ENCODE measurements around the gene CUX1.
"Not testable (repeated sequence)": the region's sequence is repeated elsewhere in the genome, so short reads cannot be mapped to it uniquely, and the experiment has no call there.

CUX1 gene

DNA sequence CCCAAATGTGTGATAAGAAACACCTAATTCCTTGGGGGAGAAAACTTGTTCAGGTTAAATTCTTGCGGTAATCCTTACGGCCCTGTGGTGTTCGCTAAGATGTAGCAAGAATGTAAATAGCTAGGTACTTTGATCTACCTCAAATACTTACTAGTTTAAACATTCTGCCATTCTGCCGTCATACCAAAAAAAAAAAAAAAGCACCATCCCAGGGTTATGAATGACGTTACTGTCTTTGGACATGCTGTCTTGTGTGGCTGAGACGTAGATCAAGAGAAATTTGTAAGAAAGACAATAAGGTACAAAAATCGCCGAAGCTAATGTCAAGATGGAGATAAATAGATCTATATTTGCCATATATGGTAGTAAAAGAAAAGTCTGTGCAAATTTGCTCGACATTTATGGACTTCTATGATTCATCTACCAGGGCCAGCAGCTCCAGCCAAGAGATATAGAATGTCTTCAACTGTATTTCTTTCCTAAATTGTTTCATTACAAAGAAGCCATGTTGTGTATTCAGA is 195.6 kb downstream of the CUX1 start:
- no peak for DNase-seq (ENCODE audit: low read depth)
- H3K4me3 ChIP-seq (ENCODE audit: control insufficient read depth, low read depth, low read length), result no peak overlapping the region
- TF ChIP-seq, protein P1, sequence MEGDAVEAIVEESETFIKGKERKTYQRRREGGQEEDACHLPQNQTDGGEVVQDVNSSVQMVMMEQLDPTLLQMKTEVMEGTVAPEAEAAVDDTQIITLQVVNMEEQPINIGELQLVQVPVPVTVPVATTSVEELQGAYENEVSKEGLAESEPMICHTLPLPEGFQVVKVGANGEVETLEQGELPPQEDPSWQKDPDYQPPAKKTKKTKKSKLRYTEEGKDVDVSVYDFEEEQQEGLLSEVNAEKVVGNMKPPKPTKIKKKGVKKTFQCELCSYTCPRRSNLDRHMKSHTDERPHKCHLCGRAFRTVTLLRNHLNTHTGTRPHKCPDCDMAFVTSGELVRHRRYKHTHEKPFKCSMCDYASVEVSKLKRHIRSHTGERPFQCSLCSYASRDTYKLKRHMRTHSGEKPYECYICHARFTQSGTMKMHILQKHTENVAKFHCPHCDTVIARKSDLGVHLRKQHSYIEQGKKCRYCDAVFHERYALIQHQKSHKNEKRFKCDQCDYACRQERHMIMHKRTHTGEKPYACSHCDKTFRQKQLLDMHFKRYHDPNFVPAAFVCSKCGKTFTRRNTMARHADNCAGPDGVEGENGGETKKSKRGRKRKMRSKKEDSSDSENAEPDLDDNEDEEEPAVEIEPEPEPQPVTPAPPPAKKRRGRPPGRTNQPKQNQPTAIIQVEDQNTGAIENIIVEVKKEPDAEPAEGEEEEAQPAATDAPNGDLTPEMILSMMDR (conservative IDR thresholded peaks at IDR 0.05; ENCODE audit: control insufficient read depth, insufficient read depth, low read depth, low read length), result no peak

GRCh38 chr7:102018876-102019275 is 201.4 kb downstream of the CUX1 start:
- H3K4me3 ChIP-seq (ENCODE audit: control insufficient read depth, low read depth, low read length), result no peak overlapping the region
- no peak for DNase-seq (ENCODE audit: low read depth)
- TF ChIP-seq, protein P1 (conservative IDR thresholded peaks at IDR 0.05; ENCODE audit: control insufficient read depth, insufficient read depth, low read depth, low read length), result no peak

GRCh38 chr7:102019461-102019860 is 202.0 kb downstream of the CUX1 start:
- no peak overlapping the region for H3K4me3 ChIP-seq (ENCODE audit: control insufficient read depth, low read depth, low read length)
- no peak for DNase-seq (ENCODE audit: low read depth)
- TF ChIP-seq, protein P1 (conservative IDR thresholded peaks at IDR 0.05; ENCODE audit: control insufficient read depth, insufficient read depth, low read depth, low read length), result no peak

DNA sequence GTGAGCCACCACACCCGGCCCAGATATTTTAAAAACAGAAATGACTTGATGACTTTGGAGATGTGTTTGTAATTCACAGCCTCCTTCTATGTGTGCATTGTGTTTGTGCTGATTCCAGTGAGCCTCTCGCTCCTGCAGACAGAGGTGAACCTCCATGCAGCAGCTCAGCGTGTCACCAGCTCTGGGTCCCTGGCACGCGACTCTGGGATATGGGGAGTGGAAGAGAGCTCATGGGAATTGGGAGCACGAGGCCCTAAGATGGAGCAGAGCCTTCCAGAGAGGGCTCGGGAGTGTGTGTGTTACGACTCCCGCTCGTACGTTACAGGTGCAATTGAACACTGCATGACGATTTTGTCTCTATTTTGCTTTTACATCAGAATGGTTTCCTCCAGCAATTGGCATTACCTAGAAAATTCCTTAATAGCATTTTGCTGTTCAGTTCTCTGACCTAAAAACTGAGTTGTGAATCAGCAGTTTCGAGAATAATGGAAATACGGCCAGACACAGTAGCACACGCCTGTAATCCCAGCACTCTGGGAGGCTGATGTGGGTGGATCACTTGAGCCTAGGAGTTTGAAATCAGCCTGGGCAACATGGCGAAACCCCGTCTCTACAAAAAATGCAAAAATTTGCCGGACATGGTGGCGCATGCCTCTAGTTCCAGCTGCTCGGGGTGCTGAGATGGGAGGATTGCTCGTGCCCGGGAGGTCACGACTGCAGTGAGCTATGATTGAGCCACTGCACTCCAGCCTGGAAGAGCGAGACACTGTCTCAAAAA is 204.6 kb downstream of the CUX1 start:
- H3K4me3 ChIP-seq (ENCODE audit: control insufficient read depth, low read depth, low read length), result no peak overlapping the region
- DNase-seq (ENCODE audit: low read depth), result no peak
- TF ChIP-seq, protein P1 (conservative IDR thresholded peaks at IDR 0.05; ENCODE audit: control insufficient read depth, insufficient read depth, low read depth, low read length), result no peak

DNA sequence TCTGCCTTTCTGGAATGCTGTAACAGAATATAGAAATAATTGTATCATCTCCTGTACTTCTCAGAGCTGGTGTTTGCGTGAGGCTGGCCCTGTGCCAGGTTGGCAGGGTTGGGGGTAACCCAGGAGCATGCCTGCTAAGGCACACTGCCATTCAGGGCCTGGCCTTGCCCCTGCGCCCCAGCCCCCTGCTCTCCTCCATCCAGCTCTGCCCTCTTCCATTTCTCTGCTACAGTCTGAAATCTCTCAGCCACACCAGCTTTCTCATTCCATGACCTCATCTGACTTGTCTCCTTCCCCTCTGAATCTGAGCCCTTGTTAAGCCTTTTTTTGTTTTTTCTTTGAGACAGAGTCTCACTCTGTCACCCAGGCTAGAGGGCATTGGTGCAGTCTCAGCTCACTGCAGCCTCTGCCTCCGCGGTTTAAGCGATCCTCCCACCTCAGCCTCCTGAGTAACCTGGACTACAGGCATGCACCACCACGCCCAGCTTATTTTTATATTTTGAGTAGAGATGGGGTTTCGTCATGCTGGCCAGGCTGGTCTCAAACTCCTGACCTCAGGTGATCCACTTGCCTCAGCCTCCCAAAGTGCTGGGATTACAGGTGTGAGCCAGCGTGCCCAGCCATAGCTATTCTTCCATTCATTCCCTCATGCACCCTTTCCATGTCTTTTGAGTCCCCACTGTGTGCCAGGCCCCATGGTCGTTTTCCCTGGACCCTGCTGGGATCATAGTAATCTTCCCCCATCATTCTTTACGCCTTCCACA is 206.8 kb downstream of the CUX1 start:
- H3K4me3 ChIP-seq (ENCODE audit: control insufficient read depth, low read depth, low read length), result no peak overlapping the region
- TF ChIP-seq, protein P1 (conservative IDR thresholded peaks at IDR 0.05; ENCODE audit: control insufficient read depth, insufficient read depth, low read depth, low read length), result no peak
- no peak for DNase-seq (ENCODE audit: low read depth)

DNA sequence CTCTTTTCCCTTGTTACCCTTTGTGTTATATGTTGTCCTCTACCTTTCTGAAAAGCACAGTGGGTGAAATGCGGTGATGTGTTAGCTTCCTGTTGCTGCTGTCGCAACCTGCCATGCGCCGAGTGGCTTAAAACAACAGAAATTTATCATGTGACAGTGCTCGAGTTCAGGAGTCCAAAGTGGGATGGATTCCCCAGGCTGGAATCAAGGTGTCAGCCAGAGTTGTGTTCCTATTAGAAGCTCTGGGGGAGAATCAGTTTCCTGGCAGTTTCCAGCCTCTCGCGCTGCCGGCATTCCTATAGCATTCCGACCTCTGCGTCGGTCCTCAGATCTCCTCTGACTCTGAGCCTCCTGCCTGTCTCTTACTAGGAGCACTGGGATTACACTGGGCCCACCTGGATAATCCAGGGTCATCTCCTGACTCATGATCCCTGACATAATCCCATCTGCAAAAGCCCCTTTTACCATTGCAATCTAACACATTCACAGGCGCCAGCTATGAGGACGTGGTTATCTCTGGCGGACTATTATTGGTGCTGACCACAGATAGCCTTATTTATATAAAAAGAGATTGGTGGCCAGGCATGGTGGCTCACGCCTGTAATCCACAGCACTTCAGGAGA is 207.5 kb downstream of the CUX1 start:
- DNase-seq (ENCODE audit: low read depth), result no peak
- no peak overlapping the region for H3K4me3 ChIP-seq (ENCODE audit: control insufficient read depth, low read depth, low read length)
- TF ChIP-seq, protein P1 (conservative IDR thresholded peaks at IDR 0.05; ENCODE audit: control insufficient read depth, insufficient read depth, low read depth, low read length), result no peak

DNA sequence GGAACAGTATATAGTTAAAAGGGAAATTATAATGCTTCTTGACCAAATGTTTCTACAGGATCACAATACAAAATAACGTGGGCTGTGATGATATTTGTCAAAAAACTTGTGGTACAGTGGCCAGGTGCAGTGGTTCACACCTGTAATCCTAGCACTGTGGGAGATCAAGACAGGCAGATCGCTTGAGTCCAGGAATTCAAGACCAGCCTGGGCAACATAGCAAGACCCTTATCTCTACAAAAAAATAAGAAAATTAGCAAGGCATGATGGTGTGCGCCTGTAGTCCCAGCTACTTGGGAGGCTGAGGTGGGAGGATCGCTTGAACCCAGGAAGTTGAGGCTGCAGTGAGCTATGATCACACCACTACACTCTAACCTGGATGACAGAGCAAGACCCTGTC is 208.4 kb downstream of the CUX1 start:
- not testable (repeated sequence) for H3K4me3 ChIP-seq (ENCODE audit: control insufficient read depth, low read depth, low read length); DNase-seq (ENCODE audit: low read depth)

Data from fibroblast of mammary gland (primary cell).